ENCODE data around the gene ASPDH. TPM values are rescaled to one million over a fixed set of nuclear protein-coding genes. Genes with fewer than 3 reads are reported as not detected.

ASPDH gene
- polyA plus RNA-seq, 3 donors, result not detected

- H2AFZ ChIP-seq (ENCODE audit: insufficient read depth, low read depth, low read length, poor library complexity, severe bottlenecking), result no peak overlapping the region
- H3K9me3 ChIP-seq (replicated peaks in 1 of 2; ENCODE audit: control insufficient read depth in 1 of 2, insufficient read depth in 1 of 2, low read length in 2 of 2), result no peaks in the 10 kb centered on the region
- no peaks in the 10 kb centered on the region for H4K20me1 ChIP-seq (ENCODE audit: insufficient read depth, low read length)
- peaks cover 0 to 1% of the 10 kb centered on the region in 2 donors for H3K36me3 Mint-ChIP-seq
- intact Hi-C loops (cut with micrococcal nuclease), result no loop called here
- H3K27ac ChIP-seq (ENCODE audit: low read depth in 1 of 2, low read length in 2 of 2), result no peak overlapping the region
- no peaks in the 10 kb centered on the region for H3K27me3 ChIP-seq (ENCODE audit: control insufficient read depth in 2 of 2, insufficient read depth in 2 of 2, low read length in 2 of 2)
- no peaks in the 10 kb centered on the region for H3K79me2 ChIP-seq (ENCODE audit: insufficient read depth, low read length)
- H3K36me3 ChIP-seq (replicated peaks in 1 of 2; ENCODE audit: control insufficient read depth in 1 of 2, insufficient read depth in 2 of 2, low read length in 2 of 2), result no peaks in the 10 kb centered on the region
- no peak overlapping the region for H3K4me3 Mint-ChIP-seq
- H3K9me3 Mint-ChIP-seq, result no peaks in the 10 kb centered on the region
- DNase-seq, result no peak
- no peaks in the 10 kb centered on the region for H3K4me1 Mint-ChIP-seq
- WGBS (ENCODE audit: insufficient coverage), result 92% methylated on average over 15 of the region's 27 CpGs
- H3K27ac Mint-ChIP-seq, result no peak overlapping the region
- no peak overlapping the region for H3K4me3 ChIP-seq (replicated peaks in 1 of 3; ENCODE audit: low read depth in 2 of 3, low read length in 3 of 3)
- H3K4me2 ChIP-seq (replicated peaks; ENCODE audit: extremely low read depth, low read length, poor library complexity, severe bottlenecking), result no peak overlapping the region
- H3K27me3 Mint-ChIP-seq (ENCODE audit: low read depth in 3 of 3), result peaks cover 1 to 2% (median 2%) of the 10 kb centered on the region in 3 donors
- H3K9ac ChIP-seq (ENCODE audit: insufficient read depth, low read length, poor library complexity, severe bottlenecking), result no peak overlapping the region
- TF ChIP-seq CTCF (IDR thresholded peaks at IDR 0.05), result no peak
- no peaks in the 10 kb centered on the region for H3K4me1 ChIP-seq (ENCODE audit: control insufficient read depth in 1 of 2, insufficient read depth in 2 of 2, low read length in 2 of 2)
Observed at GRCh38 chr19:50500060-50500752, 13.5 kb downstream of the ASPDH start.

GRCh38 chr19:50498219-50499056, 15.3 kb downstream of the ASPDH start:
- peaks cover 2% of the 10 kb centered on the region for H3K4me1 Mint-ChIP-seq
- Histone ChIP-seq H3K9me3 (replicated peaks in 1 of 2; ENCODE audit: control insufficient read depth in 1 of 2, insufficient read depth in 1 of 2, low read length in 2 of 2) (no peaks in the 10 kb centered on the region), H3K9ac (ENCODE audit: insufficient read depth, low read length, poor library complexity, severe bottlenecking) (no peak overlapping the region), H3K36me3 (replicated peaks in 1 of 2; ENCODE audit: control insufficient read depth in 1 of 2, insufficient read depth in 2 of 2, low read length in 2 of 2) (no peaks in the 10 kb centered on the region), H3K4me3 (replicated peaks in 1 of 3; ENCODE audit: low read depth in 2 of 3, low read length in 3 of 3) (no peak overlapping the region), H3K79me2 (ENCODE audit: insufficient read depth, low read length) (no peaks in the 10 kb centered on the region), H3K4me2 (replicated peaks; ENCODE audit: extremely low read depth, low read length, poor library complexity, severe bottlenecking) (no peak overlapping the region), H3K27ac (ENCODE audit: low read depth in 1 of 2, low read length in 2 of 2) (no peak overlapping the region), H3K27me3 (ENCODE audit: control insufficient read depth in 2 of 2, insufficient read depth in 2 of 2, low read length in 2 of 2) (no peaks in the 10 kb centered on the region), H4K20me1 (ENCODE audit: insufficient read depth, low read length) (no peaks in the 10 kb centered on the region), H3K4me1 (ENCODE audit: control insufficient read depth in 1 of 2, insufficient read depth in 2 of 2, low read length in 2 of 2) (no peaks in the 10 kb centered on the region), H2AFZ (ENCODE audit: insufficient read depth, low read depth, low read length, poor library complexity, severe bottlenecking) (no peak overlapping the region)
- intact Hi-C loops (cut with micrococcal nuclease), result no loop called here
- no peak overlapping the region for H3K4me3 Mint-ChIP-seq
- no peak overlapping the region for H3K27ac Mint-ChIP-seq
- peaks cover 1 to 7% (median 2%) of the 10 kb centered on the region in 3 donors for H3K27me3 Mint-ChIP-seq (ENCODE audit: low read depth in 3 of 3)
- peaks cover 0 to 1% (median 0%) of the 10 kb centered on the region in 7 donors for H3K9me3 Mint-ChIP-seq
- DNase-seq, result no peak
- no peaks in the 10 kb centered on the region for H3K36me3 Mint-ChIP-seq
- 100% methylated on average over 11 of the region's 11 CpGs for WGBS (ENCODE audit: insufficient coverage)
- no peak for TF ChIP-seq CTCF (IDR thresholded peaks at IDR 0.05)
